Breast epithelium (tissue), 4 donors: ENCODE results near the gene ADIPOR1. TPM values are rescaled to one million over a fixed set of nuclear protein-coding genes. Genes with fewer than 3 reads are reported as not detected.
"Not testable (repeated sequence)": the region's sequence is repeated elsewhere in the genome, so short reads cannot be mapped to it uniquely, and the experiment has no call there.

Source experiments
- DNase-seq, 2 donors: peaks; one replicate each; pipeline ENCODE4 v3.0.0-alpha.2; 2019; ENCODE audit warnings: low spot score in 2 of 2
- H3K27ac ChIP-seq, 2 donors: fragments of 200-600 bp; sonication (generic) in 1 of 2; one replicate each; pipeline ENCODE4 v1.5.1; 2016 to 2019; ENCODE audit warnings: mild to moderate bottlenecking in 1 of 2
- H3K27me3 ChIP-seq, 2 donors: fragments of 200-600 bp; sonication (generic) in 1 of 2; one replicate each; pipeline versions ENCODE4 v1.5.1 to v1.6.0; 2017 to 2019; ENCODE audit warnings: control low read depth in 1 of 2, mild to moderate bottlenecking in 1 of 2
- H3K36me3 ChIP-seq: fragments of 200-600 bp; one replicate; pipeline ENCODE4 v1.5.1; 2019
- H3K4me1 ChIP-seq, 2 donors: fragments of 200-600 bp; sonication (generic); one replicate each; pipeline ENCODE4 v1.5.1; 2016 to 2019; ENCODE audit warnings: control low read depth in 1 of 2
- H3K4me3 ChIP-seq, 3 donors: fragments of 200-600 bp; sonication (generic); 1 replicate in 2 of 3; 2 replicates in 1 of 3; pipeline ENCODE4 v1.5.1; 2016 to 2019; ENCODE audit warnings: mild to moderate bottlenecking in 3 of 3, moderate library complexity in 2 of 3
- H3K9me3 ChIP-seq, 2 donors: fragments of 200-600 bp; sonication (generic) in 1 of 2; one replicate each; pipeline ENCODE4 v1.5.1; 2016 to 2019; ENCODE audit warnings: control low read depth in 1 of 2
- CTCF ChIP-seq, 3 donors: fragments of 450-650 bp; IDR thresholded peaks; one replicate each; pipeline ENCODE4 v1.5.1; 2016 to 2017; ENCODE audit warnings: antibody characterized with exemption in 3 of 3, mild to moderate bottlenecking in 3 of 3, moderate library complexity in 3 of 3
- POLR2A ChIP-seq: fragments of 450-650 bp; IDR thresholded peaks from one replicate; pipeline ENCODE4 v1.6.1; 2016; ENCODE audit warnings: antibody characterized with exemption, mild to moderate bottlenecking, moderate library complexity
- POLR2AphosphoS5 ChIP-seq, 3 donors: sonication (generic); formaldehyde crosslinking; IDR thresholded peaks; one replicate each; pipeline ENCODE4 v1.6.1; 2017; ENCODE audit warnings: antibody characterized with exemption in 3 of 3
- intact Hi-C: fragments of 100-400 bp; cut with DNase I; formaldehyde crosslinking; loops from one replicate; pipeline ENCODE4 v1.15.1; 2023; ENCODE audit warnings: low total_unique reads
- total RNA-seq, 3 donors: library from RNA; depleted of rRNA; stranded (reverse); fragments of >200 nt; gene quantifications; one replicate each; pipeline ENCODE4 v1.1.0, GENCODE V29; 2016

ADIPOR1 gene
- 100 to 1,000 TPM in 1 of 3 donors, 10 to 100 TPM in 2; 87.2 to 143 (median 87.5) TPM for total RNA-seq

- Histone ChIP-seq H3K27ac (peak within 1 kb of the TSS; percentile 98), H3K4me1 (peaks cover 8 to 14% of the 10 kb centered on the region in 2 donors), H3K4me3 (peak within 1 kb of the TSS; percentile 96 to 99 (median 98)), H3K9me3 (no peaks in the 10 kb centered on the region), H3K36me3 (no peaks in the 10 kb centered on the region), H3K27me3 (no peaks in the 10 kb centered on the region)
- peak; percentile 93 to 94 for DNase-seq
- intact Hi-C loops = no loop called here
- TF ChIP-seq CTCF (IDR thresholded peaks at IDR 0.05) (peak in 1 of 3 donors; percentile 29), POLR2AphosphoS5 (IDR thresholded peaks at IDR 0.05) (peak; percentile 67 to 96 (median 82)), POLR2A (peak; percentile 56)
Observed at GRCh38 chr1:202957733-202958543, at the start of gene ADIPOR1. ADIPOR1 (minus strand) TSS chr1:202958312; CDS start chr1:202951070, 7,242 bp downstream.

GRCh38 chr1:203006948-203007871, 49.1 kb upstream of the ADIPOR1 start, which contains the start of gene TMEM183A:
TMEM183A (plus strand) TSS chr1:203007374; CDS start chr1:203007466, 92 bp downstream.
- intact Hi-C loops = no loop called here
- peak; percentile 96 to 98 for DNase-seq
- peaks cover 0 to 6% of the 10 kb centered on the region in 2 donors for H3K4me1 ChIP-seq

GRCh38 chr1:203005395-203006142, 47.5 kb upstream of the ADIPOR1 start:
- H3K4me1 ChIP-seq, H3K4me3 ChIP-seq, H3K9me3 ChIP-seq, H3K27ac ChIP-seq, H3K27me3 ChIP-seq, intact Hi-C loops, DNase-seq, H3K36me3 ChIP-seq: not testable (repeated sequence)

More at GRCh38 chr1:203006948-203007871, 49.1 kb upstream of the ADIPOR1 start, which contains the start of gene TMEM183A:
- peak within 1 kb of the TSS; percentile 92 to 95 for H3K27ac ChIP-seq
- H3K9me3 ChIP-seq = no peaks in the 10 kb centered on the region
- peak within 1 kb of the TSS; percentile 74 to 82 (median 82) for H3K4me3 ChIP-seq
- TF ChIP-seq POLR2AphosphoS5 (IDR thresholded peaks at IDR 0.05) (peak; percentile 97 to 99 (median 99)), CTCF (IDR thresholded peaks at IDR 0.05) (no peak)
- no peaks in the 10 kb centered on the region for H3K27me3 ChIP-seq
- H3K36me3 ChIP-seq = no peaks in the 10 kb centered on the region

GRCh38 chr1:203002951-203003350, 44.8 kb upstream of the ADIPOR1 start:
- Histone ChIP-seq H3K27ac (no peak overlapping the region), H3K4me3 (no peak overlapping the region), H3K4me1 (no peaks in the 10 kb centered on the region), H3K9me3 (no peaks in the 10 kb centered on the region), H3K27me3 (no peaks in the 10 kb centered on the region), H3K36me3 (no peaks in the 10 kb centered on the region)
- intact Hi-C loops = loop anchor here (5.0 kb wide), 1 partner anchor 1474 kb away; no protein-coding TSS in a partner anchor
- no peak for DNase-seq
- TF ChIP-seq CTCF (IDR thresholded peaks at IDR 0.05) (no peak), POLR2A (no peak), POLR2AphosphoS5 (IDR thresholded peaks at IDR 0.05) (no peak)

- H3K36me3 ChIP-seq = no peaks in the 10 kb centered on the region
- H3K4me3 ChIP-seq = no peak overlapping the region
- H3K9me3 ChIP-seq = no peaks in the 10 kb centered on the region
- no peaks in the 10 kb centered on the region for H3K27me3 ChIP-seq
- DNase-seq = no peak
- H3K27ac ChIP-seq = no peak overlapping the region
- intact Hi-C loops = loop anchor here (5.0 kb wide), 1 partner anchor 1475 kb away; no protein-coding TSS in a partner anchor
- TF ChIP-seq CTCF (IDR thresholded peaks at IDR 0.05) (no peak), POLR2A (no peak), POLR2AphosphoS5 (IDR thresholded peaks at IDR 0.05) (no peak)
- H3K4me1 ChIP-seq = no peaks in the 10 kb centered on the region
Observed at GRCh38 chr1:203001986-203002385, 43.9 kb upstream of the ADIPOR1 start.
